H1 (cell line): ENCODE results near the gene BCL2L13.

Experiments
- ASH2L ChIP-seq: fragments of 200-600, 300-600 bp; sonication (generic); IDR thresholded peaks from one replicate; pipeline ENCODE4 v1.7.1; 2017; ENCODE audit warnings: low read length
- RFX5 ChIP-seq: IDR thresholded peaks from 2 replicates; pipeline ENCODE4 v1.6.1; 2011; ENCODE audit warnings: low read depth, low read length, improper control_type of control experiment, borderline replicate concordance

DNA sequence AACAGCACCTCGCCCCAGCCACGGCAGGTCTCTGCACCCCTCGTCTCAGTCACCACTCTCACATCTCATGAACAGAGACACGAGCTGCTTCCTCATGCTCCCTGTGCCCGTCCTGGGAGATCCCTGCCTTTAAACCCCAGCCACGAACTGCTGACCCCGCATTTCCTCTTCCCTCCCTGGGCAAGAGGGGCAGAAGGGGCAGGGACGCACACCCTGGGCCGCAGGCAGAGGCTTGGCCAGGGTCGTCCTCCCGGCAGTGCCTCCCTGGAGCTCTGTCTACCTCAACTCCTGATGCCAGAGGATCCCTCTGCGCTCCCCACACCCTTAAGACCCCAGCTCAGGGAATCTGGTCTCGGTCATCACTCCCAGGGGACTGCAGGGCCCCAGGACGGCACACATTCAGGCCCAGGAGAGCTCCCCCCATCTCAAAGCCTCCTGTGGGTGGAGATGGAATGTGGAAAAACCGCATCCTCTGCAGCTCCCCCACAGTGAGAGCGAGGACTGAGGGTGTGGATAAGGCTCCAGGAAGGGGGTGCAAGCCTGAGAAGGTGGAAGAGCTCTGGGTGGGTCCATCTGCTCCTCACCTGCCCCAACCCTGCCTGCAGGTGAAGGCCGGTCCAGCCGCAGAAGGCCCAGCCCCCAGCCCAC, 134.5 kb downstream of the BCL2L13 start:
- TF ChIP-seq ASH2L (no peak), RFX5 (no peak)
